Glomerular endothelial cell (primary cell): ENCODE data around the gene ZNF813. TPM values are rescaled to one million over a fixed set of nuclear protein-coding genes. Genes with fewer than 3 reads are reported as not detected.

ENCODE experiments used
- DNase-seq: peaks from one replicate; pipeline ENCODE4 v3.0.0-alpha.2; 2011; ENCODE audit warnings: low read depth, low spot score; ENCODE audit errors: extremely low read depth
- total RNA-seq: library from RNA; depleted of rRNA; stranded (reverse); fragments of >200 nt; gene quantifications from 2 replicates; pipeline ENCODE4 v1.2.3, GENCODE V29; 2015

ZNF813 gene
- total RNA-seq, 1 donor from 2014 or later, result 2.5 TPM

- DNase-seq, result no peak
These were observed 51.9 kb downstream of the ZNF813 start for GRCh38 chr19:53519446-53519845.

GRCh38 chr19:53520163-53520546 is 52.6 kb downstream of the ZNF813 start:
- DNase-seq, result no peak

GRCh38 chr19:53520547-53521372 is 53.2 kb downstream of the ZNF813 start:
- peak; percentile 97 for DNase-seq

GRCh38 chr19:53521373-53522202 is 54.1 kb downstream of the ZNF813 start:
- DNase-seq, result no peak

GRCh38 chr19:53525922-53526321 is 58.4 kb downstream of the ZNF813 start:
- DNase-seq, result no peak

GRCh38 chr19:53530622-53531021 is 63.1 kb downstream of the ZNF813 start:
- DNase-seq, result no peak

GRCh38 chr19:53531457-53531856 is 63.9 kb downstream of the ZNF813 start:
- DNase-seq, result no peak

GRCh38 chr19:53532362-53532761 is 64.8 kb downstream of the ZNF813 start:
- DNase-seq, result no peak

GRCh38 chr19:53536225-53536548 is 68.7 kb downstream of the ZNF813 start:
- DNase-seq, result no peak

GRCh38 chr19:53537121-53537520 is 69.6 kb downstream of the ZNF813 start:
- no peak for DNase-seq

- no peak for DNase-seq
These were observed 70.2 kb downstream of the ZNF813 start, which contains the start of gene ZNF331 for GRCh38 chr19:53537521-53538377. Gene ZNF331, plus strand, starts transcription at chr19:53538145. Its CDS starts 31,232 bp downstream, at chr19:53569377.

GRCh38 chr19:53538378-53539109 is 71.0 kb downstream of the ZNF813 start:
- no peak for DNase-seq

GRCh38 chr19:53540091-53540490 is 72.6 kb downstream of the ZNF813 start:
- no peak for DNase-seq

- DNase-seq, result no peak
These were observed 74.4 kb downstream of the ZNF813 start for GRCh38 chr19:53541971-53542370.

- DNase-seq, result no peak
These were observed 77.9 kb downstream of the ZNF813 start for GRCh38 chr19:53545271-53546065.
